Liver (tissue), 9 donors: ENCODE data around the gene PLD2. TPM values are rescaled to one million over a fixed set of nuclear protein-coding genes. Genes with fewer than 3 reads are reported as not detected.
A peak's percentile ranks its signal among the peaks of the same experiment; 100 is the strongest.

Experiments used
- DNase-seq: peaks from one replicate; pipeline ENCODE4 v3.0.0-alpha.2; 2017; ENCODE audit warnings: low spot score
- H3K27ac ChIP-seq, 2 donors: one replicate each; pipeline ENCODE4 v1.7.0; 2013; ENCODE audit warnings: inconsistent platforms in 2 of 2, low read length in 2 of 2, control low read depth in 1 of 2, low read depth in 1 of 2, mild to moderate bottlenecking in 1 of 2
- H3K27me3 ChIP-seq, 4 donors: one replicate each; pipeline versions ENCODE4 v1.6.1 to v1.7.0; 2013; ENCODE audit warnings: low read length in 3 of 4, inconsistent platforms in 1 of 4, mild to moderate bottlenecking in 1 of 4, moderate library complexity in 1 of 4; ENCODE audit not compliant: control insufficient read depth in 4 of 4, insufficient read depth in 4 of 4
- H3K36me3 ChIP-seq, 4 donors: one replicate each; pipeline versions ENCODE4 v1.6.1 to v1.7.0; 2013; ENCODE audit warnings: low read length in 3 of 4, mild to moderate bottlenecking in 3 of 4, low read depth in 1 of 4, moderate library complexity in 1 of 4; ENCODE audit not compliant: control insufficient read depth in 4 of 4, insufficient read depth in 3 of 4
- H3K4me1 ChIP-seq, 4 donors: one replicate each; pipeline versions ENCODE4 v1.6.1 to v1.7.0; 2013; ENCODE audit warnings: low read length in 3 of 4, mild to moderate bottlenecking in 3 of 4, moderate library complexity in 1 of 4; ENCODE audit not compliant: control insufficient read depth in 4 of 4, insufficient read depth in 4 of 4
- H3K4me3 ChIP-seq, 3 donors: one replicate each; pipeline versions ENCODE4 v1.6.1 to v1.7.0; 2013; ENCODE audit warnings: low read length in 3 of 3, control low read depth in 1 of 3, low read depth in 1 of 3, mild to moderate bottlenecking in 1 of 3
- H3K9ac ChIP-seq, 2 donors: one replicate each; pipeline ENCODE4 v1.7.0; 2013; ENCODE audit warnings: low read length in 2 of 2, mild to moderate bottlenecking in 2 of 2, moderate library complexity in 2 of 2, control low read depth in 1 of 2, low read depth in 1 of 2
- H3K9me3 ChIP-seq, 4 donors: one replicate each; pipeline versions ENCODE4 v1.6.1 to v1.7.0; 2013; ENCODE audit warnings: low read length in 3 of 4; ENCODE audit not compliant: control insufficient read depth in 4 of 4
- ATF3 ChIP-seq: IDR thresholded peaks from 2 replicates; pipeline ENCODE4 v1.6.1; 2016; ENCODE audit warnings: antibody characterized with exemption
- EGR1 ChIP-seq, 2 donors: IDR thresholded peaks; 2 replicates each; pipeline ENCODE4 v1.6.1; 2016 to 2018; ENCODE audit warnings: antibody characterized with exemption in 2 of 2, low read depth in 2 of 2
- FOXA1 ChIP-seq: IDR thresholded peaks from 2 replicates; pipeline ENCODE4 v1.6.1; 2016; ENCODE audit warnings: antibody characterized with exemption
- FOXA2 ChIP-seq: IDR thresholded peaks from 2 replicates; pipeline ENCODE4 v1.6.1; 2016; ENCODE audit warnings: antibody characterized with exemption
- GABPA ChIP-seq, 2 donors: IDR thresholded peaks in 1 of 2; conservative IDR thresholded peaks in 1 of 2; 2 replicates each; pipeline ENCODE4 v1.6.1; 2016; ENCODE audit warnings: antibody characterized with exemption in 2 of 2, mild to moderate bottlenecking in 1 of 2, moderate library complexity in 1 of 2
- HNF4A ChIP-seq, 2 donors: conservative IDR thresholded peaks; 2 replicates each; pipeline ENCODE4 v1.6.1; 2016; ENCODE audit warnings: antibody characterized with exemption in 2 of 2, mild to moderate bottlenecking in 2 of 2
- HNF4G ChIP-seq: IDR thresholded peaks from 2 replicates; pipeline ENCODE4 v1.6.1; 2016; ENCODE audit warnings: antibody characterized with exemption
- JUND ChIP-seq, 2 donors: IDR thresholded peaks; 2 replicates each; pipeline ENCODE4 v1.6.1; 2016; ENCODE audit warnings: antibody characterized with exemption in 2 of 2
- MAX ChIP-seq: IDR thresholded peaks from 2 replicates; pipeline ENCODE4 v1.6.1; 2016; ENCODE audit warnings: antibody characterized with exemption
- NR2F2 ChIP-seq: IDR thresholded peaks from 2 replicates; pipeline ENCODE4 v1.6.1; 2016; ENCODE audit warnings: antibody characterized with exemption
- RAD21 ChIP-seq, 2 donors: IDR thresholded peaks; 2 replicates each; pipeline ENCODE4 v1.6.1; 2016; ENCODE audit warnings: antibody characterized with exemption in 2 of 2, mild to moderate bottlenecking in 2 of 2
- RXRA ChIP-seq, 2 donors: IDR thresholded peaks; 2 replicates each; pipeline ENCODE4 v1.6.1; 2017 to 2018; ENCODE audit warnings: antibody characterized with exemption in 2 of 2, mild to moderate bottlenecking in 1 of 2
- SP1 ChIP-seq: IDR thresholded peaks from 2 replicates; pipeline ENCODE4 v1.6.1; 2018; ENCODE audit warnings: antibody characterized with exemption, mild to moderate bottlenecking
- TAF1 ChIP-seq: conservative IDR thresholded peaks from 2 replicates; pipeline ENCODE4 v1.6.1; 2016; ENCODE audit warnings: antibody characterized with exemption, mild to moderate bottlenecking
- YY1 ChIP-seq: IDR thresholded peaks from 2 replicates; pipeline ENCODE4 v1.6.1; 2016; ENCODE audit warnings: antibody characterized with exemption, mild to moderate bottlenecking
- WGBS: extraction: QIAGEN DNeasy Blood & Tissue Kit; methylation state at CpG from one replicate; pipeline ENCODE4 v1.1.7; 2013; 5-methylcytosine and 5-hydroxymethylcytosine counted together
- polyA plus RNA-seq, 2 donors: library from polyadenylated mRNA; stranded (reverse) in 1 of 2; unstranded in 1 of 2; fragments of 200-250 nt in 1 of 2; fragments of >200 nt in 1 of 2; fragmentation: Nextera tagmentation in 1 of 2; extraction: Ambion mirVana in 1 of 2; gene quantifications; one replicate each; pipeline versions ENCODE4 v1.2.1 to v1.2.3, GENCODE V29; 2013 to 2015
- total RNA-seq, 2 donors: library from RNA; depleted of rRNA; stranded (reverse); fragments of >200 nt; gene quantifications; one replicate each; pipeline ENCODE4 v1.2.3, GENCODE V29; 2014
- TF ChIP-seq, protein P1 (sequence below): IDR thresholded peaks from 2 replicates; pipeline ENCODE4 v1.6.1; 2016; ENCODE audit warnings: antibody characterized with exemption, mild to moderate bottlenecking
- TF ChIP-seq, protein P2 (sequence below): fragments of 150-350 bp; IDR thresholded peaks from 2 replicates; pipeline ENCODE4 v1.5.1; 2017; ENCODE audit warnings: improper control_type of control experiment, low read depth, low read length; ENCODE audit not compliant: missing input control
- TF ChIP-seq, protein P3 (sequence below): IDR thresholded peaks from 2 replicates; pipeline ENCODE4 v1.6.1; 2016; ENCODE audit warnings: antibody characterized with exemption
- donor health status: healthy.
- donor health status: healthy.
- donor health status: healthy.
- donor health status: healthy.
- donor health status: healthy.

The PLD2 gene
- total and polyA plus RNA-seq, 4 donors = 3.5 to 15.8 (median 5.8) TPM

GRCh38 chr17:4772235-4772613 lies 34.7 kb upstream of the PLD2 start:
- Histone ChIP-seq H3K9me3 (no peaks in the 10 kb centered on the region), H3K4me3 (peak overlapping the region; percentile 53 to 89 (median 57)), H3K27ac (peak overlapping the region; percentile 78 to 96), H3K4me1 (peaks cover 0 to 14% (median 7%) of the 10 kb centered on the region in 4 donors), H3K9ac (peak overlapping the region; percentile 77 to 84), H3K36me3 (no peaks in the 10 kb centered on the region), H3K27me3 (no peaks in the 10 kb centered on the region)
- 45% methylated on average over 10 of the region's 10 CpGs for WGBS
- TF ChIP-seq HNF4G = no peak
- TF ChIP-seq TAF1 = peak; percentile 14
- no peak for DNase-seq

- Histone ChIP-seq H3K4me3 (no peak overlapping the region), H3K36me3 (peaks cover 0 to 3% (median under 1%) of the 10 kb centered on the region in 4 donors), H3K27ac (no peak overlapping the region), H3K4me1 (no peaks in the 10 kb centered on the region), H3K27me3 (no peaks in the 10 kb centered on the region), H3K9ac (no peak overlapping the region), H3K9me3 (no peaks in the 10 kb centered on the region)
- no peak for TF ChIP-seq FOXA2
- no peak for TF ChIP-seq FOXA1
- TF ChIP-seq HNF4A (conservative IDR thresholded peaks at IDR 0.05) = no peak
- TF ChIP-seq SP1 = no peak
- no peak for TF ChIP-seq EGR1 (IDR thresholded peaks at IDR 0.05; ENCODE audit: low read depth in 2 of 2)
- TF ChIP-seq ATF3 = no peak
- no peak for TF ChIP-seq JUND (IDR thresholded peaks at IDR 0.05)
- no peak for TF ChIP-seq MAX
- TF ChIP-seq YY1 = no peak
- TF ChIP-seq, protein P1, sequence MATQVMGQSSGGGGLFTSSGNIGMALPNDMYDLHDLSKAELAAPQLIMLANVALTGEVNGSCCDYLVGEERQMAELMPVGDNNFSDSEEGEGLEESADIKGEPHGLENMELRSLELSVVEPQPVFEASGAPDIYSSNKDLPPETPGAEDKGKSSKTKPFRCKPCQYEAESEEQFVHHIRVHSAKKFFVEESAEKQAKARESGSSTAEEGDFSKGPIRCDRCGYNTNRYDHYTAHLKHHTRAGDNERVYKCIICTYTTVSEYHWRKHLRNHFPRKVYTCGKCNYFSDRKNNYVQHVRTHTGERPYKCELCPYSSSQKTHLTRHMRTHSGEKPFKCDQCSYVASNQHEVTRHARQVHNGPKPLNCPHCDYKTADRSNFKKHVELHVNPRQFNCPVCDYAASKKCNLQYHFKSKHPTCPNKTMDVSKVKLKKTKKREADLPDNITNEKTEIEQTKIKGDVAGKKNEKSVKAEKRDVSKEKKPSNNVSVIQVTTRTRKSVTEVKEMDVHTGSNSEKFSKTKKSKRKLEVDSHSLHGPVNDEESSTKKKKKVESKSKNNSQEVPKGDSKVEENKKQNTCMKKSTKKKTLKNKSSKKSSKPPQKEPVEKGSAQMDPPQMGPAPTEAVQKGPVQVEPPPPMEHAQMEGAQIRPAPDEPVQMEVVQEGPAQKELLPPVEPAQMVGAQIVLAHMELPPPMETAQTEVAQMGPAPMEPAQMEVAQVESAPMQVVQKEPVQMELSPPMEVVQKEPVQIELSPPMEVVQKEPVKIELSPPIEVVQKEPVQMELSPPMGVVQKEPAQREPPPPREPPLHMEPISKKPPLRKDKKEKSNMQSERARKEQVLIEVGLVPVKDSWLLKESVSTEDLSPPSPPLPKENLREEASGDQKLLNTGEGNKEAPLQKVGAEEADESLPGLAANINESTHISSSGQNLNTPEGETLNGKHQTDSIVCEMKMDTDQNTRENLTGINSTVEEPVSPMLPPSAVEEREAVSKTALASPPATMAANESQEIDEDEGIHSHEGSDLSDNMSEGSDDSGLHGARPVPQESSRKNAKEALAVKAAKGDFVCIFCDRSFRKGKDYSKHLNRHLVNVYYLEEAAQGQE = no peak
- TF ChIP-seq, protein P2, sequence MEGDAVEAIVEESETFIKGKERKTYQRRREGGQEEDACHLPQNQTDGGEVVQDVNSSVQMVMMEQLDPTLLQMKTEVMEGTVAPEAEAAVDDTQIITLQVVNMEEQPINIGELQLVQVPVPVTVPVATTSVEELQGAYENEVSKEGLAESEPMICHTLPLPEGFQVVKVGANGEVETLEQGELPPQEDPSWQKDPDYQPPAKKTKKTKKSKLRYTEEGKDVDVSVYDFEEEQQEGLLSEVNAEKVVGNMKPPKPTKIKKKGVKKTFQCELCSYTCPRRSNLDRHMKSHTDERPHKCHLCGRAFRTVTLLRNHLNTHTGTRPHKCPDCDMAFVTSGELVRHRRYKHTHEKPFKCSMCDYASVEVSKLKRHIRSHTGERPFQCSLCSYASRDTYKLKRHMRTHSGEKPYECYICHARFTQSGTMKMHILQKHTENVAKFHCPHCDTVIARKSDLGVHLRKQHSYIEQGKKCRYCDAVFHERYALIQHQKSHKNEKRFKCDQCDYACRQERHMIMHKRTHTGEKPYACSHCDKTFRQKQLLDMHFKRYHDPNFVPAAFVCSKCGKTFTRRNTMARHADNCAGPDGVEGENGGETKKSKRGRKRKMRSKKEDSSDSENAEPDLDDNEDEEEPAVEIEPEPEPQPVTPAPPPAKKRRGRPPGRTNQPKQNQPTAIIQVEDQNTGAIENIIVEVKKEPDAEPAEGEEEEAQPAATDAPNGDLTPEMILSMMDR = no peak
- no peak for TF ChIP-seq RAD21 (IDR thresholded peaks at IDR 0.05)
- no peak for TF ChIP-seq HNF4G
- TF ChIP-seq TAF1 = no peak
- TF ChIP-seq RXRA (IDR thresholded peaks at IDR 0.05) = no peak
- no peak for TF ChIP-seq GABPA (IDR thresholded peaks at IDR 0.05 in 1 of 2, conservative IDR thresholded peaks at IDR 0.05 in 1 of 2)
- TF ChIP-seq NR2F2 = no peak
- TF ChIP-seq, protein P3, sequence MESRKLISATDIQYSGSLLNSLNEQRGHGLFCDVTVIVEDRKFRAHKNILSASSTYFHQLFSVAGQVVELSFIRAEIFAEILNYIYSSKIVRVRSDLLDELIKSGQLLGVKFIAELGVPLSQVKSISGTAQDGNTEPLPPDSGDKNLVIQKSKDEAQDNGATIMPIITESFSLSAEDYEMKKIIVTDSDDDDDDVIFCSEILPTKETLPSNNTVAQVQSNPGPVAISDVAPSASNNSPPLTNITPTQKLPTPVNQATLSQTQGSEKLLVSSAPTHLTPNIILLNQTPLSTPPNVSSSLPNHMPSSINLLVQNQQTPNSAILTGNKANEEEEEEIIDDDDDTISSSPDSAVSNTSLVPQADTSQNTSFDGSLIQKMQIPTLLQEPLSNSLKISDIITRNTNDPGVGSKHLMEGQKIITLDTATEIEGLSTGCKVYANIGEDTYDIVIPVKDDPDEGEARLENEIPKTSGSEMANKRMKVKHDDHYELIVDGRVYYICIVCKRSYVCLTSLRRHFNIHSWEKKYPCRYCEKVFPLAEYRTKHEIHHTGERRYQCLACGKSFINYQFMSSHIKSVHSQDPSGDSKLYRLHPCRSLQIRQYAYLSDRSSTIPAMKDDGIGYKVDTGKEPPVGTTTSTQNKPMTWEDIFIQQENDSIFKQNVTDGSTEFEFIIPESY = no peak
- DNase-seq = no peak
- 89% methylated on average over 9 of the region's 9 CpGs for WGBS
These were observed 28.8 kb upstream of the PLD2 start for GRCh38 chr17:4777969-4778760.
